Measurements from ENCODE around the gene ELF2.

DNA sequence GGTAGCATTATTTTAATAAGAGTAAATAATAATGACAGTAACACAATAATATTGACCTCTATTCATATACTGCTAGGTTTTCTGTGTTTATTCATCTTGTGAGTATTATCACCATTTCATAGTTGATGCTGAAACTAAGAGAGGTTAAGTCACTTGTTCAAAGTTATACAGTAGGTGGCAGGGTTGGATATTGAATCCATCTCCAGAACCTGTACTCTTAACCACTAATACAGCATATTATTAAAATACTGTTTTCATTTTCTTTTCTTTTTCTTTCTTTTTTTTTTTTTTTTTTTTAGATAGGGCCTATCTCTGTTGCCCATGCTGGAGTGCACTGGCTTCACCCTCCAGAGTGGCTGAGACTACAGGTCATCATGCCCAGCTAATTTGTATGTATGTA, 7.1 kb upstream of the ELF2 start:
- no peak for TF ChIP-seq CTCF (IDR thresholded peaks at IDR 0.05)
- no peak for TF ChIP-seq POLR2A (IDR thresholded peaks at IDR 0.05)
- no peak for TF ChIP-seq POLR2AphosphoS5 (IDR thresholded peaks at IDR 0.05)

All from breast epithelium (tissue), 3 donors.